Cardiac muscle cell (in vitro differentiated cells and primary cell): ENCODE measurements around the gene SERPINB6. TPM values are rescaled to one million over a fixed set of nuclear protein-coding genes. Genes with fewer than 3 reads are reported as not detected.
"Not testable (repeated sequence)": the region's sequence is repeated elsewhere in the genome, so short reads cannot be mapped to it uniquely, and the experiment has no call there.

Source experiments
- DNase-seq, 2 donors: peaks; one replicate each; pipeline versions ENCODE4 v3.0.0 to v3.0.0-alpha.2; 2010 to 2017; ENCODE audit warnings: low read depth in 1 of 2, low spot score in 1 of 2
- H3K27ac ChIP-seq: fragments of 200-600 bp; sonication (generic); 2 replicates; pipeline ENCODE4 v1.5.1; 2016
- H3K27me3 ChIP-seq: fragments of 200-600 bp; sonication (generic); 2 replicates; pipeline ENCODE4 v1.6.0; 2016; ENCODE audit warnings: control low read depth
- H3K36me3 ChIP-seq: fragments of 200-600 bp; sonication (generic); 2 replicates; pipeline ENCODE4 v1.5.1; 2016; ENCODE audit warnings: control low read depth
- H3K4me1 ChIP-seq: fragments of 200-600 bp; sonication (generic); 2 replicates; pipeline ENCODE4 v1.8.1; 2017; ENCODE audit warnings: low read depth, mild to moderate bottlenecking, mixed run types
- H3K4me3 ChIP-seq: fragments of 200-600 bp; sonication (generic); 2 replicates; pipeline ENCODE4 v1.5.1; 2016; ENCODE audit warnings: mild to moderate bottlenecking
- H3K9me3 ChIP-seq: fragments of 200-600 bp; sonication (generic); 2 replicates; pipeline ENCODE4 v1.5.1; 2017; ENCODE audit warnings: low read depth, mild to moderate bottlenecking, control low read depth
- polyA plus RNA-seq: library from polyadenylated mRNA; unstranded; fragments of >200 nt; fragmentation: Nextera tagmentation; extraction: Ambion mirVana; gene quantifications from 2 replicates; pipeline ENCODE4 v1.2.1, GENCODE V29; 2016
- total RNA-seq: library from RNA; depleted of rRNA; stranded (reverse); fragments of >200 nt; gene quantifications from 2 replicates; pipeline ENCODE4 v1.2.3, GENCODE V29; 2016
- TF ChIP-seq, protein P1 (sequence below): IDR thresholded peaks from 2 replicates; pipeline ENCODE4 v1.5.1; 2012; ENCODE audit warnings: low read depth, mild to moderate bottlenecking, low read length

The SERPINB6 gene
- total and polyA plus RNA-seq, 2 experiments from 2014 or later, result 91.8 to 122 TPM

DNA sequence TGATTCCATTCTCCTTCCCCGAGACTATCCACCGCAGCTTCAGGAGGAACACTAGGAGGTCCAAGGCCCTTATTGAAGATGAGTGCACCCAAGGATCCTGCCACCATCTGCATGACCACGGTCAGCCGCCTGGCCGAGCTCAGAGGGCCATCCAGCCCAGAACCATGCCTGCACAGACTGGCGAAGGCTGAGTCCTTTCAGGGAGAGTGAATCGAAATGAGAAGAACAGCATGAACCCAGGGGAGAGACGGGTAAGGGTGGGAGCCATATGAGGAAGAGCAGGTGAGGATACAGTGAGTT is 26.3 kb downstream of the SERPINB6 start:
- Histone ChIP-seq H3K27ac (no peak overlapping the region), H3K4me1 (peaks cover 39% of the 10 kb centered on the region), H3K27me3 (no peaks in the 10 kb centered on the region), H3K4me3 (no peak overlapping the region), H3K9me3 (no peaks in the 10 kb centered on the region), H3K36me3 (no peaks in the 10 kb centered on the region)
- no peak for DNase-seq
- TF ChIP-seq, protein P1, sequence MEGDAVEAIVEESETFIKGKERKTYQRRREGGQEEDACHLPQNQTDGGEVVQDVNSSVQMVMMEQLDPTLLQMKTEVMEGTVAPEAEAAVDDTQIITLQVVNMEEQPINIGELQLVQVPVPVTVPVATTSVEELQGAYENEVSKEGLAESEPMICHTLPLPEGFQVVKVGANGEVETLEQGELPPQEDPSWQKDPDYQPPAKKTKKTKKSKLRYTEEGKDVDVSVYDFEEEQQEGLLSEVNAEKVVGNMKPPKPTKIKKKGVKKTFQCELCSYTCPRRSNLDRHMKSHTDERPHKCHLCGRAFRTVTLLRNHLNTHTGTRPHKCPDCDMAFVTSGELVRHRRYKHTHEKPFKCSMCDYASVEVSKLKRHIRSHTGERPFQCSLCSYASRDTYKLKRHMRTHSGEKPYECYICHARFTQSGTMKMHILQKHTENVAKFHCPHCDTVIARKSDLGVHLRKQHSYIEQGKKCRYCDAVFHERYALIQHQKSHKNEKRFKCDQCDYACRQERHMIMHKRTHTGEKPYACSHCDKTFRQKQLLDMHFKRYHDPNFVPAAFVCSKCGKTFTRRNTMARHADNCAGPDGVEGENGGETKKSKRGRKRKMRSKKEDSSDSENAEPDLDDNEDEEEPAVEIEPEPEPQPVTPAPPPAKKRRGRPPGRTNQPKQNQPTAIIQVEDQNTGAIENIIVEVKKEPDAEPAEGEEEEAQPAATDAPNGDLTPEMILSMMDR, result no peak

DNA sequence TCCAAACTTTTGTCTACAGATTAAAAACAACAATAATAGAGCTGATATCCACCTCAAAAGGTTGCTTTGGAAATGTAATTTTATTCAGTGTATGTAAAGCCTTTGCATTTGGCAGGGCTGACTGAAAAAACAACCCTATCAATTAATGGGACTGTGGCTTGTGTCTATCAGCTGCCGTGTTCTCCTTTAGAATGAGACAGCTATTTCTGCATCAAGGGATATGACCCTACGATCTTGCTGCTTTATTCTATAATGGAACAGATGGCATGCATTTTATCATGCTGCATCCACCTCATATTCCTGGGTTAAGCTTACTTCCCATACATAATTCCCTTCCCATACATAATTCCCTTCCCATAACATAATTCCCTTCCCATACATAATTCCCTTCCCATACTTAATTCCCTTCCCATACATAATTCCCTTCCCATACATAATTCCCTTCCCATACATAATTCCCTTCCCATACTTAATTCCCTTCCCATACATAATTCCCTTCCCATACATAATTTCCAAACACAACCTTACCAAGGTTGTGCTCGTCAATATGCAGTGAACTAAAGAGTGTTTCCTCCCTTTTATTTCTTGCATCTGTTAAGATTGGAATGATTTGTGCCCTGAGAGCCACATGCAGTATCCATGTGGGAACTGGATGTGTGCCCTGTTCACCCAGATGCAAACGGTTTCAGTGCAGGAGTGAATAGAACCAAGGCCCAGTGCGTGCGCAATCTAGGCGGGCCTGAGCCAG is 26.8 kb downstream of the SERPINB6 start:
- Histone ChIP-seq H3K9me3 (no peaks in the 10 kb centered on the region), H3K4me3 (no peak overlapping the region), H3K27ac (no peak overlapping the region), H3K27me3 (no peaks in the 10 kb centered on the region), H3K4me1 (peaks cover 34% of the 10 kb centered on the region), H3K36me3 (no peaks in the 10 kb centered on the region)
- DNase-seq, result no peak
- TF ChIP-seq, protein P1, result no peak

GRCh38 chr6:2943564-2943955 is 27.8 kb downstream of the SERPINB6 start:
- H3K36me3 ChIP-seq, result no peaks in the 10 kb centered on the region
- no peak for DNase-seq
- H3K27me3 ChIP-seq, result no peaks in the 10 kb centered on the region
- H3K4me1 ChIP-seq, result peaks cover 30% of the 10 kb centered on the region
- H3K9me3 ChIP-seq, result no peaks in the 10 kb centered on the region
- TF ChIP-seq, protein P1, result no peak
- no peak overlapping the region for H3K4me3 ChIP-seq
- peak overlapping the region; percentile 80 for H3K27ac ChIP-seq

GRCh38 chr6:2942914-2943563 is 28.3 kb downstream of the SERPINB6 start:
- peak in 1 of 2 donors; percentile 67 for DNase-seq
- H3K36me3 ChIP-seq, result no peaks in the 10 kb centered on the region
- no peaks in the 10 kb centered on the region for H3K9me3 ChIP-seq
- peaks cover 30% of the 10 kb centered on the region for H3K4me1 ChIP-seq
- H3K4me3 ChIP-seq, result no peak overlapping the region
- TF ChIP-seq, protein P1, result no peak
- H3K27ac ChIP-seq, result peak overlapping the region; percentile 80
- no peaks in the 10 kb centered on the region for H3K27me3 ChIP-seq

GRCh38 chr6:2942116-2942515 is 29.3 kb downstream of the SERPINB6 start:
- DNase-seq, H3K27ac ChIP-seq, H3K36me3 ChIP-seq, H3K4me3 ChIP-seq, H3K9me3 ChIP-seq, H3K27me3 ChIP-seq: not testable (repeated sequence)
- H3K4me1 ChIP-seq, result peaks cover 27% of the 10 kb centered on the region

DNA sequence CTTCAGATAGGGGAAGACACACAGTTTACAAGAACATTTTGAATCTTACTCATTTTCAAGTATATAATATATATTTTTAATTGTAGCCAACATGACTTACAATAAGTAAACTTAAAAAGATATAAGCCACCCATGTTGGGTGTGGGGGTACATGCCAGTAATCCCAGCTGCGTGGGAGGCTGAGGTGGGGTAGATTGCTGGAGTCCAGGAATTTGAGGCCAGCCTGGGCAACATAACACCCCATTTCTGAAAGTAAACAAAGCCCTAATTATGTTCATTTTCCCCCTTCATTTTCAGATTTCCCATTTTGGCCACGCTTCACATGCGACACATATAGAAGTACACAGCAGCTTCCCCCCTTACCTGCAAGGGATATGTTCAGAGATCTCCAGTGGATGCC is 30.5 kb downstream of the SERPINB6 start:
- TF ChIP-seq, protein P1, result no peak
- Histone ChIP-seq H3K9me3 (no peaks in the 10 kb centered on the region), H3K27me3 (no peaks in the 10 kb centered on the region), H3K4me1 (peaks cover 22% of the 10 kb centered on the region), H3K36me3 (no peaks in the 10 kb centered on the region), H3K27ac (no peak overlapping the region), H3K4me3 (no peak overlapping the region)
- DNase-seq, result no peak
